AG04450 (cell line): ENCODE results near the gene C10orf71. TPM values are rescaled to one million over a fixed set of nuclear protein-coding genes. Genes with fewer than 3 reads are reported as not detected.

ENCODE experiments used
- CTCF ChIA-PET: fragments of 300-600, 350-600 bp; formaldehyde crosslinking; extraction: SDS; loops from one replicate; lab custom pipeline; 2022; ENCODE audit warnings: antibody characterized with exemption, inconsistent platforms; lab: Charles Lee
- POLR2A ChIA-PET: fragments of 350-600 bp; formaldehyde crosslinking; extraction: SDS; loops from one replicate; lab custom pipeline; 2021; ENCODE audit warnings: antibody characterized with exemption, inconsistent platforms; lab: Yijun Ruan, JAX
- DNase-seq: peaks from one replicate; pipeline ENCODE4 v3.0.0-alpha.2; 2011; ENCODE audit warnings: low read depth, low spot score
- H3K27ac ChIP-seq: one replicate; pipeline ENCODE4 v1.5.1; 2012; ENCODE audit warnings: low read depth, low read length, control low read depth
- H3K27me3 ChIP-seq: one replicate; pipeline ENCODE4 v1.6.0; 2012; ENCODE audit warnings: low read length; ENCODE audit not compliant: control insufficient read depth, insufficient read depth
- H3K4me3 ChIP-seq: 2 replicates; pipeline ENCODE4 v1.5.1; 2011; ENCODE audit warnings: mild to moderate bottlenecking, low read depth, low read length, control low read depth
- H3K9me3 ChIP-seq: 2 replicates; pipeline ENCODE4 v1.5.1; 2012; ENCODE audit warnings: low read length; ENCODE audit not compliant: control insufficient read depth, insufficient read depth
- polyA plus RNA-seq: library from polyadenylated mRNA; depleted of rRNA; stranded (reverse); fragments of >200 nt; gene quantifications from 2 replicates; pipeline ENCODE4 v1.2.3, GENCODE V29; 2011
- TF ChIP-seq, protein P1 (sequence below): IDR thresholded peaks from 2 replicates; pipeline ENCODE4 v1.5.1; 2011; ENCODE audit warnings: low read depth, low read length, control low read depth, inconsistent platforms

The C10orf71 gene
- polyA plus RNA-seq, 1 experiment, result not detected

DNA sequence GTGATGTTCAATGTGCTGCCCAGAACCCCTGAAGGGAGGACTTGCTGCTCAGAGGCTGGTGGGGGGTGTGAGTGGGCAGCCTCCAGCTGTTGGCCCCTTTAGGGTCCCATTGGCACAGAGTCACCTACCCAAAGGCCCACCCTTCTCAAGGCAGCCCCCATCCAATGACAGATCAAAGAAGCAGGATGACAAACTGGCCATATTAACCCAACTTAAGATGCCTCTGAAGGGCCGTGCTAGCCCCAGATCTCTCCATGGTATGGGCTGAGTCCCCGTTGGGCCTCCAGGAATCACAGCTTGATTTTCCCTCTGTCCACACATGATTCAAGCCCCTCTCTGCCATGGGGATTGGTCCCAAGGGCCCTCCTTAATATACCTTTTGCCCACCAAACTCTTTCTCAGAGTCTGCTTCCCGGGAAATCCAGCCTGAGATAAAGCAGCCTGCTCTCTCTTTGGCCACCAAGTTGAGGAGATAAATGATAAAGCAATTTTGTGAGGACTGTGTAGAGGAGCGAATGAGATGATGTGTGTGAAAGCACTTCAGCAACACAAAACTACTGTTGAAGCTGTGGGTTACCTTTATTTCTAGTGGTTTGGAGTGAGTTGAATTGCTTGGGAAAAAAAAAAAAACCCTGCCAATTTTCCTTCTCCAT is 38.2 kb upstream of the C10orf71 start:
- H3K4me3 ChIP-seq, result no peak overlapping the region
- no peak for DNase-seq
- no peak overlapping the region for H3K27ac ChIP-seq
- ChIA-PET POLR2A (no interaction called here), CTCF (no interaction called here)
- peaks cover 3% of the 10 kb centered on the region for H3K27me3 ChIP-seq
- H3K9me3 ChIP-seq, result no peaks in the 10 kb centered on the region; the same call in 1 of the 2 replicates
- TF ChIP-seq, protein P1, sequence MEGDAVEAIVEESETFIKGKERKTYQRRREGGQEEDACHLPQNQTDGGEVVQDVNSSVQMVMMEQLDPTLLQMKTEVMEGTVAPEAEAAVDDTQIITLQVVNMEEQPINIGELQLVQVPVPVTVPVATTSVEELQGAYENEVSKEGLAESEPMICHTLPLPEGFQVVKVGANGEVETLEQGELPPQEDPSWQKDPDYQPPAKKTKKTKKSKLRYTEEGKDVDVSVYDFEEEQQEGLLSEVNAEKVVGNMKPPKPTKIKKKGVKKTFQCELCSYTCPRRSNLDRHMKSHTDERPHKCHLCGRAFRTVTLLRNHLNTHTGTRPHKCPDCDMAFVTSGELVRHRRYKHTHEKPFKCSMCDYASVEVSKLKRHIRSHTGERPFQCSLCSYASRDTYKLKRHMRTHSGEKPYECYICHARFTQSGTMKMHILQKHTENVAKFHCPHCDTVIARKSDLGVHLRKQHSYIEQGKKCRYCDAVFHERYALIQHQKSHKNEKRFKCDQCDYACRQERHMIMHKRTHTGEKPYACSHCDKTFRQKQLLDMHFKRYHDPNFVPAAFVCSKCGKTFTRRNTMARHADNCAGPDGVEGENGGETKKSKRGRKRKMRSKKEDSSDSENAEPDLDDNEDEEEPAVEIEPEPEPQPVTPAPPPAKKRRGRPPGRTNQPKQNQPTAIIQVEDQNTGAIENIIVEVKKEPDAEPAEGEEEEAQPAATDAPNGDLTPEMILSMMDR, result no peak

DNA sequence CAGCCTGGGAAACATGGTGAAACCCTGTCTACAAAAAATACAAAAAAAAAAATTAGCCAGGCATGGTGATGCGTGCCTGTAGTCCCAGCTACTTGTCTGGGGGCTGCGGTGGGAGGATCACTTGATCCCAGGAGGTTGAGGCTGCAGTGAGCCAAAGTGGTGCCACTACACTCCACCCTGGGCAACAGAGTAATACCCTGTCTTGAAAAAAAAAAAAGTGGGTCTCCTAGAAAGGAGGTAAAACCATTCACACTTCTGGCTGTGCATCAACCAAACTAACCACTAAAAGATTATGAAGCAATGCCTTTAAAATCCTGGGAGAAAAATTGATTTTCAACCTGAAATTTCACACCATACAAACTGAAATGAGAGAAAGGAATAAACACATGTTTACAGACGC is 35.4 kb upstream of the C10orf71 start:
- no peaks in the 10 kb centered on the region for H3K27me3 ChIP-seq
- no peak for DNase-seq

DNA sequence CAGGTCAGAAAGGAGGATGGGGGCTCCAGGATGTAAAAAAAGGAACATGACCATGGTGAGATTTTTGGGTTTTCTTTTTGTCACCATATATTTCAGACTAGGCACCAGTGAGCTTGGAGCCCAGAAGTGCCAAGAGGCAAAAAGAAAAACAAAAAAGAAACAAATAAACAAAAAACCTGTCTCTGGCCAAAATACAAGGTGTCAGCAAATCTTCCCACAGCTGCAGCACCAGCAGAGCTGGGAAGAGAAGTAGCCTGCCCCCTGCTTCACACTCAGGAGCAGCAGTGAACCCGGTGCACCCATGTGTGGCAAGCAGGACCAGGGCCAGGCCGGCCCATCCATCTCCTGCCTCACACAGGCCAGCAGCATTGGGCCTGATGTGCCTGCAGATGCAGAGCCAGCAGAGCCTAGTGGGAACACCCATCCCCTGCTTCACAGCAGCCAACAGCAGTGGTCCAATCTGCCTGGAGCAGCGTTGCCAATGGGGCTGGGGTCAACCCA is 34.7 kb upstream of the C10orf71 start:
- Histone ChIP-seq H3K27me3 (no peaks in the 10 kb centered on the region), H3K4me3 (no peak overlapping the region), H3K27ac (no peak overlapping the region), H3K9me3 (no peaks in the 10 kb centered on the region; the same call in 1 of the 2 replicates)
- CTCF ChIA-PET, result no interaction called here
- DNase-seq, result no peak
- TF ChIP-seq, protein P1, result no peak
- POLR2A ChIA-PET, result no interaction called here

More for the DNA sequence above, 35.4 kb upstream of the C10orf71 start:
- TF ChIP-seq, protein P1, result no peak
- Histone ChIP-seq H3K4me3 (no peak overlapping the region), H3K27ac (no peak overlapping the region), H3K9me3 (no peaks in the 10 kb centered on the region; the same call in 1 of the 2 replicates)
- CTCF ChIA-PET, result no interaction called here
- POLR2A ChIA-PET, result no interaction called here

DNA sequence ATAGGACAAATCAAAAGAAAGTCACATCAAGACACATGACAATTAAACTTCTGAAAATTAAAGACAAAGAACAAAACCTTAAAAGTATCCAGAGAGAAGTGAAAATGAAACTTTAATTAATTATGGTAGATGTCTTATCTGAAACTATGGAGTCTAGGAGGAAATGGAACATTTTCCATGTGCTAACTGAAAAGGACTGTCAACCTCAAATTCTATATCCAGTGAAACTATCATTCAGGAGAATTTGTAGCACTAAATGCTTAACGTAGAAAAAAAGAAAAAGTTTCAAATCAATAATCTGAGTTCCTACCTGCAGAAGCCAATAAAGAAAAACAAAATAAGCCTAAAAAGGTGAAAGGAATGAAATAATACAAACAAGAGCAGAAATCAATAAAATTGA is 33.1 kb upstream of the C10orf71 start:
- DNase-seq, result no peak
- H3K27me3 ChIP-seq, result no peaks in the 10 kb centered on the region
- CTCF ChIA-PET, result no interaction called here
- POLR2A ChIA-PET, result no interaction called here
- H3K4me3 ChIP-seq, result no peak overlapping the region
- H3K9me3 ChIP-seq, result no peaks in the 10 kb centered on the region; the same call in 1 of the 2 replicates
- H3K27ac ChIP-seq, result no peak overlapping the region
- TF ChIP-seq, protein P1, result no peak

DNA sequence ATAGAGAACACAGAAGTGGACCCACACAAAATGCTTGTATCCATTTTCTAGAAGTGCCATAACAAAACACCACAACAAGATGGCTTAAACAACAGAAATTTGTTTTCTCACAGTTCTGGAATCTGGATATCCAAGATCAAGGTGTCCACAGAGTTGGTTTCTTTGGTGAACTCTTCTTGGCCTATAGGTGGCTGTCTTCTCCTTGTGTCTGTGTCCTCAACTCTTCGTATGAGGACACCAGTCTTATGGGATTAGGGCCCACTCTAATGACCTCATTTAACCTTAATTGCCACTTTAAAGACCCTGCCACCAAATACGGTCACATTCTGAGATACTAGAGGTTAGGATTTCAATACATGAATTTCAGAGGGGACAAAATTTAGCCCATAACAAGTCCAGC is 30.8 kb upstream of the C10orf71 start:
- ChIA-PET POLR2A (no interaction called here), CTCF (no interaction called here)
- Histone ChIP-seq H3K27ac (no peak overlapping the region), H3K4me3 (no peak overlapping the region), H3K9me3 (no peaks in the 10 kb centered on the region; the same call in 1 of the 2 replicates), H3K27me3 (peaks cover 2% of the 10 kb centered on the region)
- no peak for DNase-seq
- TF ChIP-seq, protein P1, result no peak
